K562 (cell line): ENCODE results near the gene NDFIP1.

Experiments
- BRD4 ChIP-seq: fragments of 200-600 bp; sonication (generic); IDR thresholded peaks from 2 replicates; pipeline ENCODE4 v1.6.1; 2017; ENCODE audit warnings: inconsistent platforms
- CTCF ChIP-seq, 3 experiments: IDR thresholded peaks in 2 of 3; conservative IDR thresholded peaks in 1 of 3; 2 replicates each; pipeline ENCODE4 v1.5.1; 2011 to 2012; ENCODE audit warnings: low read length in 3 of 3, mild to moderate bottlenecking in 3 of 3, control low read depth in 2 of 3, improper control_type of control experiment in 1 of 3, inconsistent platforms in 1 of 3, low read depth in 1 of 3, mixed read lengths in 1 of 3, moderate library complexity in 1 of 3; ENCODE audit not compliant: insufficient read depth in 2 of 3
- SIN3A ChIP-seq, 2 experiments: fragments of 150-350 bp in 1 of 2; IDR thresholded peaks; 2 replicates each; pipeline ENCODE4 v1.6.1; 2011 to 2016; ENCODE audit warnings: borderline replicate concordance in 2 of 2, low read depth in 2 of 2, low read length in 2 of 2, mild to moderate bottlenecking in 2 of 2, moderate library complexity in 2 of 2; ENCODE audit not compliant: control insufficient read depth in 1 of 2
- TAF1 ChIP-seq: IDR thresholded peaks from 2 replicates; pipeline ENCODE4 v1.6.1; 2011; ENCODE audit warnings: mild to moderate bottlenecking, low read length, moderate library complexity; ENCODE audit not compliant: insufficient read depth, control insufficient read depth, severe bottlenecking; ENCODE audit errors: extremely low read depth
- THRA ChIP-seq: fragments of 450-650 bp; IDR thresholded peaks from 2 replicates; pipeline ENCODE4 v1.6.1; 2017; ENCODE audit warnings: mild to moderate bottlenecking, moderate library complexity
- UBTF ChIP-seq, 2 experiments: IDR thresholded peaks; 2 replicates each; pipeline ENCODE4 v1.6.1; 2012; ENCODE audit warnings: improper control_type of control experiment in 2 of 2, low read depth in 2 of 2, low read length in 2 of 2, borderline replicate concordance in 1 of 2

- TF ChIP-seq UBTF (IDR thresholded peaks at IDR 0.05; ENCODE audit: borderline replicate concordance in 1 of 2, low read depth in 2 of 2, low read length in 2 of 2) (no peak), BRD4 (no peak), CTCF (IDR thresholded peaks at IDR 0.05 in 2 of 3, conservative IDR thresholded peaks at IDR 0.05 in 1 of 3; ENCODE audit: insufficient read depth in 2 of 3, low read depth in 1 of 3, low read length in 3 of 3) (no peak), THRA (no peak), SIN3A (IDR thresholded peaks at IDR 0.05; ENCODE audit: borderline replicate concordance in 2 of 2, control insufficient read depth in 1 of 2, low read depth in 2 of 2, low read length in 2 of 2) (no peak), TAF1 (no peak)
Observed at GRCh38 chr5:142134331-142135010, 25.9 kb downstream of the NDFIP1 start.
